Nephron progenitor cell (in vitro differentiated cells): ENCODE measurements around the gene ACAA2.

ENCODE experiments used
- DNase-seq: peaks from one replicate; pipeline ENCODE4 v3.0.0; 2021
- H3K27ac Mint-ChIP-seq: 2 replicates; pipeline ENCODE4 v1.8.0; 2021; ENCODE audit warnings: mild to moderate bottlenecking, moderate library complexity, mixed read lengths
- H3K27me3 Mint-ChIP-seq: 2 replicates; pipeline ENCODE4 v1.8.0; 2021; ENCODE audit warnings: mild to moderate bottlenecking, low read depth, mixed read lengths; ENCODE audit not compliant: poor library complexity
- H3K36me3 Mint-ChIP-seq: 2 replicates; pipeline ENCODE4 v1.8.0; 2021; ENCODE audit warnings: low read depth, mixed read lengths
- H3K4me1 Mint-ChIP-seq: 2 replicates; pipeline ENCODE4 v1.8.0; 2021; ENCODE audit warnings: mixed read lengths
- H3K4me3 Mint-ChIP-seq: 2 replicates; pipeline ENCODE4 v1.8.0; 2021; ENCODE audit warnings: mild to moderate bottlenecking, moderate library complexity, mixed read lengths
- H3K9me3 Mint-ChIP-seq: 2 replicates; pipeline ENCODE4 v1.8.0; 2021; ENCODE audit warnings: mild to moderate bottlenecking, moderate library complexity, mixed read lengths
- CTCF ChIP-seq: fragments of 200-600 bp; sonication (generic); IDR thresholded peaks from 2 replicates; pipeline ENCODE4 v1.5.0; 2021; ENCODE audit warnings: antibody characterized with exemption

Gene ACAA2

DNA sequence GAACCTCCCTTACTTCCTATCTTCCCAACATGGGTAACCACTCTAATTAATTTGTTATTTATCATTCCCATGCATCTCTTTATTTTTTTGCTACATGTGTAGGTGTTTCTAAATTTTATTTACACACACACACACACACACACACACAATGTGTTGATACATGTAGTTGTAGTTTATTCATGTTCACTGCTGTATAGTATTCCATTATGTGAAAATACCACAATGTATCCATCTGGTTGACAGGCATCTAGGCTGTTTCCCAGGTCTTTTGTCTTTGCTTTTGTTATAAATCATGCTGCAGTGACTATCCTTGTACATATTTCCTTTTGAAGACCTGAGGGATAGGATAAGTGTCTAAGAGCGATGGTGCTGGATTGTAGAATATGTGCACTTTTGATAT lies 59.7 kb downstream of the ACAA2 start:
- peaks cover 14% of the 10 kb centered on the region for H3K4me1 Mint-ChIP-seq
- peaks cover 11% of the 10 kb centered on the region for H3K27me3 Mint-ChIP-seq
- no peak overlapping the region for H3K4me3 Mint-ChIP-seq
- H3K27ac Mint-ChIP-seq, result no peak overlapping the region
- no peaks in the 10 kb centered on the region for H3K36me3 Mint-ChIP-seq
- no peaks in the 10 kb centered on the region for H3K9me3 Mint-ChIP-seq
- DNase-seq, result no peak
- no peak for TF ChIP-seq CTCF

DNA sequence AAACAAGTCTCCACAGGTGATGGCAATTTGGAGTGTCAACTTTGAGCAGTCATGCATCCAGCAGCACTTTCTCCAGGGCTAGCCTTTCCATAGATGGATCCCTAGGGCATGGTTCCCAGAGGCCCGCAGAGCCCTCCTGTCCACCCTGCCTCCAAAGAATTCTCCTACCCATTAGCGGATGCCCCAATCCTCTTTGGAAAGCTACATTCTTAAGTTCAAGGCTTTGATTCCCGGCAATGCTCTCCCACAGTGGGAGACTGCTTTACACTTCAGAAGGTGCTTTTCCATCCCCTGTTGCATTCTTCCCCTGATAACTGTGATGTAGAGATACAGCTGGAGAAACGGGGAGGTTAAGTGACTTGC lies 61.3 kb downstream of the ACAA2 start:
- H3K27me3 Mint-ChIP-seq, result peaks cover 8% of the 10 kb centered on the region
- no peak for DNase-seq
- H3K27ac Mint-ChIP-seq, result no peak overlapping the region
- H3K36me3 Mint-ChIP-seq, result no peaks in the 10 kb centered on the region
- no peak overlapping the region for H3K4me3 Mint-ChIP-seq
- H3K9me3 Mint-ChIP-seq, result no peaks in the 10 kb centered on the region
- peaks cover 6% of the 10 kb centered on the region for H3K4me1 Mint-ChIP-seq
- no peak for TF ChIP-seq CTCF

DNA sequence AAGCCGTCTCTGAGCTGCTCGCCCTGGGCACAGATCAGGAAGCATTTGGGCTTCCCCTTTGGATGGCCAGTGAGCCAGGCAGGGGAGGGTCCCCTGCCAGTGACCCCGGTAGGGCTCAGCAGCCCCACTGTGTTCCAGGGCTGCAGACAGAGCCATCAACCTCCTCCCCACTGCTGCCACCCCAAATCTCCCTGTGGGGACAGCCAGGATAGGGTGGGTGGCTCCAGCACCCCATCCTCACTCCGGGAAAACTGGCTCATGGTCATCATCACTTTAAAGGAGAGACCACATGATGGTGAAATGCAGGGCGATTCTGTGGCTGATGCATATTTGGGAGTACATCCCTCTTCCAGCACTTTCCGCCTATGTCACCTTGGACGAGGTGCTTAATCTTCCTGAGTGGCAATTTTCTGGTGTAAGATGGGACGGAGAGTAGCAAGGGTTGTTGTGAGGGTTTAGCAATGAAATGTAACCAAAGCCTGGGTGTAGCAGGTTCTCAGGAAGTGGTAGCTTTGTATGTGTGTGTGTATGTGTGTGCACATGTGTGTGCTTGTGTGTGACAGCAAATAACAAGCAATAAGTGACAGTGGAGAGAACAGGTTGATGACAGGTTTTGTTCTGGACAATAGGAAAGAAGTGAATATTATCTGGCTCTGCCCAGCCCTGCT lies 61.8 kb downstream of the ACAA2 start:
- H3K27ac Mint-ChIP-seq, result no peak overlapping the region
- H3K9me3 Mint-ChIP-seq, result no peaks in the 10 kb centered on the region
- peaks cover 8% of the 10 kb centered on the region for H3K27me3 Mint-ChIP-seq
- H3K4me3 Mint-ChIP-seq, result no peak overlapping the region
- no peaks in the 10 kb centered on the region for H3K36me3 Mint-ChIP-seq
- no peak for TF ChIP-seq CTCF
- H3K4me1 Mint-ChIP-seq, result peaks cover 6% of the 10 kb centered on the region
- DNase-seq, result no peak

DNA sequence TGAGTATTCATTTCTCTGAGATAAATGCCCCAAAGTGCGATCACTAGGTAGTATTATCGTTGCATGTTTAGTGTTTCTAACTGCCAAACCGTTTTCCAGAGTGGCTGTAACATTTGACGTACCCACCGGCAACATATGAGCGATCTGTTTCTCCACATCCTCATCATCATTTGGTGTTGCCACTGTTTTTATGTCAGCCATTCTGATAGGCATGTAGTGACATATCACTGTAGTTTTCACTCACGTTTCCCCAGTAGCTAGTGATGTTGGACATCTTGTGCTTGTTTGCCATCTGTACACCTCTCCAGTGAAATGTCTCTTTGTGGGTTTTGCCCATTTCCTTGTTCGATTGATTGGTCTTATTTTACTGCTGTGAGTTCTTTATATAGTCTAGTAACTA lies 63.8 kb downstream of the ACAA2 start:
- Mint-ChIP-seq H3K27ac (no peak overlapping the region), H3K9me3 (no peaks in the 10 kb centered on the region), H3K27me3 (peaks cover 8% of the 10 kb centered on the region), H3K36me3 (no peaks in the 10 kb centered on the region), H3K4me1 (peaks cover 6% of the 10 kb centered on the region), H3K4me3 (no peak overlapping the region)
- DNase-seq, result no peak
- no peak for TF ChIP-seq CTCF

DNA sequence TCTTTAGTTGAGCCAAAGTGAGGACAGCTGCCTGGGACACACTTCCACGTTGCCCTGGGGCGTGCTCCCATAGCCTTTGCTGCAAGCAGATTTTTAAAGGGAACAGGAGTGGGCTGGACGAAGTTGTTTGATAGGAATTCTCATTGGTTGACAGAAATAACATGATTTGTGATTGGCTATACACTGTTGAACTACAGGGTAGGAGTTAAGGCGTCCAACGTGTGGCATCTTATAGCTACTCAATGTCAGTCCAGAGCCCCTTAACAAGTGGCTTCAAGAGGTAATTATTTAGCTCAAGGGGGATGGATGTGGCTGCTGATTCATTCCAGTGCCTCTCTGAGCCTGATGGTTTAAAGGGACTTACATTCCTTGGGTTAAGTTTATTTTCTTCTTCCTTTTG lies 65.5 kb downstream of the ACAA2 start:
- no peak overlapping the region for H3K4me3 Mint-ChIP-seq
- peaks cover 6% of the 10 kb centered on the region for H3K4me1 Mint-ChIP-seq
- no peak for TF ChIP-seq CTCF
- H3K27ac Mint-ChIP-seq, result no peak overlapping the region
- no peaks in the 10 kb centered on the region for H3K36me3 Mint-ChIP-seq
- peaks cover 8% of the 10 kb centered on the region for H3K27me3 Mint-ChIP-seq
- DNase-seq, result no peak
- no peaks in the 10 kb centered on the region for H3K9me3 Mint-ChIP-seq
